Islet of Langerhans (tissue), 1 donor: ENCODE data around the gene CAPN15.
"Not testable (repeated sequence)": the region's sequence is repeated elsewhere in the genome, so short reads cannot be mapped to it uniquely, and the experiment has no call there.

Experiments used
- FAIRE-seq: peaks from one replicate; lab custom pipeline; 2011; peaks lifted over from hg19 to GRCh38; lab: Jason Lieb, UNC

CAPN15 gene

DNA sequence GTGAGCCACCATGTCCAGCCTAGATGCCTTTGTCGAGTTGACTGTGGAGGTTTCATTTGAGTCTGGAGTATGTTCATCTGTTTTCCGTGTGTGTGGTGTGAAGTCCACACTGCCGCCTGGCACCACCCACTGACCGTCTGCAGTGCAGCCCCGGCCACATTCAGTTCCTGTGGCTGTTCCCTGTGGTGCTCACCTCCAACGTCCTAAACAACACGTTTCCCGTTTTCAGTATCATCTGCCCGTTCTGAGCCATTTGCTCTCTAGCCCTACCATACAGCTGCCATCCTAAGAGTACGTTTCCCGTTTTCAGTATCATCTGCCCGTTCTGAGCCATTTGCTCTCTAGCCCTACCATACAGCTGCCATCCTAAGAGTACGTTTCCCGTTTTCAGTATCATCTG lies 20.0 kb upstream of the CAPN15 start:
- FAIRE-seq = not testable (repeated sequence)

DNA sequence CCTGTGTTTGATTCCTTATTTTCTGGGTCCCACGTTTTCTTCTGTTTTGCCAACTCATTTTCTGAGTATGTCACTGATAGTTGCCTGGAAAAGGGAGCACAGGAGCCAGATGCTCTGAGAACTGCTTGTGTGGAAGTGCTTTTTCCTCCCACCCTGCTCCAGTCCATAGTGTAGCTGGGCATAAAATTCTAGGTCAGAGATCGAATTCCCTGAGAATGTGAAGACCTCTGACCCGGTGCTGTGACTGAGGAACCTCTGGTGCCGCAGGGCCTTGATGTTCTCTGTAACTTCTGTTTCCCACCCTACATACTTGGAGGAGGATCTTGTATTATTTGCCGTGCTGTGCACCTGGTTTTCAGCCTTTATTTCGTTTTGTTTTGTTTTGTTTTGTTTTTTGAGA lies 19.5 kb upstream of the CAPN15 start:
- no peak for FAIRE-seq

DNA sequence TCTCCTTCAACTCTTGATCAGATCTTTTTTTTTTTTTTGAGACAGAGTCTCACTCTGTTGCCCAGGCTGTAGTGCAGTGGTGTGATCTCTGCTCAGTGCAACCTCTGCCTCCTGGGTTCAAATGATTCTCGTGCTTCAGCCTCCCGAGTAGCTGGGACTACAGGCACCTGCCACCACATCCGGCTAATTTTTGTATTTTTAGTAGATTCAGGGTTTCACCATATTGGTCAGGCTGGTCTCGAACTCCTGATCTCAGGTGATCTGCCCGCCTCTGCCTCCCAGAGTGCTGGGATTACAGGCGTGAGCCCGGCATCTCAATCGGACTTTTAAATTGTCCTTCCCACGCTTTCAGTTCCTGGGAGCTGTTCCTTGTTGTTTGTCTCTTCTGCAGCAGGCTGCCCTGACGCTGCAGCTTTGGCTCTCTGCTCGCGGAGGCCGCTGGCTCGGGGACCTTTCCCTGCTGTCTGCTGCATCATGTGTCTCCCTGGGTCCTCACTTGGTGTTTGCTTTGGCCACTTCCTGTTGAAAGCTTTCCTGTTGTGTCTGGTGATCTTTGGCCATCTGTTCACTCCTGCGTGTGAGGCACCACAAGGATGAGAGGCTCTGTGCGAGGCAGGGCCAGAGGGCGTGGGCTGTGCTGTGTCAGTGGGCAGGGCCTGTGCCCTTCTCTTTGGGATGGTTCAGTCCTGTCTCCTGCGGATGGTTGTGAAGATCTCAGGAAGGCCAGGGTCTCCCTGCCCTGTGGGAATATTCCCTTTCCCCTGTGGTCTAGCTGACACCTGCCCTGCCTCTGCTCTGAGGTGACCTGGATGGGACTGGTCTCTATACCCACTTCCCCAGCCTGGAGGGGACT lies 18.4 kb upstream of the CAPN15 start:
- peak; percentile 61 for FAIRE-seq

DNA sequence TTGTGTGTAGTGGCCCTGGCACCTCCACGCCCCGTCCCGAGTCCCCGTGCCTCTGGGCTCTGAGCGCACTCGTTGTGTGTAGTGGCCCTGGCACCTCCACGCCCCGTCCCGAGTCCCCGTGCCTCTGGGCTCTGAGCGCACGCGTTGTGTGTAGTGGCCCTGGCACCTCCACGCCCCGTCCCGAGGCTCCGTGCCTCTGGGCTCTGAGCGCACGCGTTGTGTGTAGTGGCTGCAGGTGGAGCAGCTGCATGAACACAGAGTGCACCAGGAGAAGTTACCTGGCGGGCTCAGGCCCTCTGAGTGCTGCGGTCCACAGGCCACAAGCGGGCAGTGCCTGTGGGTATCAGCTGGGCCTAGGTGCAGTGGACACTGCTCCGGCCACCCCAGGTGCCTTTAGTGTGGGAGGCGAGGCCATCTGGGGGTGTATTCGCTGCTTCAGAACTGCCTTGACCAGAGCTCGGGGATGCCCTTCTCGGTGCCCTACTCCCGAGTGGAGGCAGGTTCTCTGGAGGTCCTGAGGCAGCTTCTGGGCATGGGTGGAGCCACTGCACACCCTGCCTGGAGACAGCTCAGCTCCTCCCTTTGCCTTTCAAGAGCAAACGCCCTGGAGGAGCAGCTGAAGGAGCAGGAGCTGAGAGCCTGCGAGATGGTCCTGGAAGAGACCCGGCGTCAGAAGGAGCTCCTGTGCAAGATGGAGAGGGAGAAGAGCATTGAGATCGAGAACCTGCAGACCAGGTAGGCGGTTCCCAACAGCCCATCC lies 17.3 kb upstream of the CAPN15 start:
- no peak for FAIRE-seq

DNA sequence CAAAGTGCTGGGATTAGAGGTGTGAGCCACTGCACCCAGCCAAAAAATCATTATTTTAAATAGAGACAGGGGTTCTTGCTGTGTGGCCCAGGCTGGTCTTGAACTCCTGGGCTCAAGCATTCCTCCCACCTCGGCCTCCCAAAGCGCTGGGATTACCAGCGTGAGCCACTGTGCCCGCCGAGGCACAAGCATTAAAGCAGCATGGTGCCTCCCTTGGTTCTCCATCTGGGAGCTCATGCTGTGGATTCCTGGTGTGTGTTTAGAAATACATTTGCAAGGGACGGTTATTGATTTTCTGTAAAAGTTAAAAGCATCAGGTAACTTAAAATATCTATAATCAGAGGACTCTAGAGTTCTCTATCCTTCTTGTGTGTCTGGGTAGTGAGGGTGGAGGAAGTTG lies 14.7 kb upstream of the CAPN15 start:
- no peak for FAIRE-seq

DNA sequence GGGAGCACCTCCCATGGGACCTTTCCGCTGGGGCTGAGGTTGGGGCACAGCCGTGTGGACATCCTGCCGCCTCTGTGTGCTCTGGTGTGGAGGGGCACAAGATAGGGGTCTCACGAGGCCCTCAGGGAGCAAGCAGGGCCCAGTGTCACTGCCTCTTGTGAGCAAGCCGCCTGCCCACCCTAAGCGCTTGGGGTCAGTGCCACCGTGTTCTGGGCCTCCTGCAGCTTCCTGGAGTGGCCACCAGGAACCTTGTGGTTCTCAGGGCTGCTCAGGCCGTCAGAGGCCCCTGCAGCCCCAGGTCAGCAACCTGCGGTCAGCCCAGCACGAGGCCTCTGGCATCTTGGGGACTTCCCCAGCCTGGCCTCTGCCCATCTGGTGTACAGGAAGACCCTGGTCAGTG lies 13.6 kb upstream of the CAPN15 start:
- no peak for FAIRE-seq

DNA sequence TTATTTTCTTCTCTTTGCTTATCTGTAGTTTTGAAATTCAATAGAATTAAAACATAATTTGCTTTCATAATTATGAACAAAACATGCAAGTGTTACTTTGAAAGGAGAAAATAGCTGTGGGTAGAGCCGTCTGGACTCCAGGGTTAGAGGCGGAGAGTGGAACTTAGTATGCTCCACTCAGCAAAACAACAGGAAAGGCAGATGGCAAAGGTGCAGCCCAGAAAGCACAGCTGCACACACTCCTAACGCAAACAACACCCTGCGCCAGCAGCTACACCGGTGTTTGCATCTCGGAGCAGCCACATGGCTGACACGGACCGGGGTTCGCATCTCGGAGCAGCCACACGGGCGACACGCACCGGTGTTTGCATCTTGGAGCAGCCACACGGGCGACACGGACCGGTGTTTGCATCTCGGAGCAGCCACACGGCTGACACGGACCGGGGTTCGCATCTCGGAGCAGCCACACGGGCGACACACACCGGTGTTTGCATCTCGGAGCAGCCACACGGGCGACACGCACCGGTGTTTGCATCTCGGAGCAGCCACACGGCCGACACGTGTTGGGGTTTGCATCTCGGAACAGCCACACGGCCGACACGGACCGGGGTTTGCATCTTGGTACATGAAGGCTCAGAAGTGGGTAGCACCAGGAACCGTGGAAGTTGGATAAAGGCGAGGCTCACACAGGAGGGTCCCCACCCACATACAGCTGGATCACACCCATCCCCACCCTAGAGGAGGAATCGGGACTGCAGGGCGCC lies 12.2 kb upstream of the CAPN15 start:
- FAIRE-seq = peak; percentile 62

DNA sequence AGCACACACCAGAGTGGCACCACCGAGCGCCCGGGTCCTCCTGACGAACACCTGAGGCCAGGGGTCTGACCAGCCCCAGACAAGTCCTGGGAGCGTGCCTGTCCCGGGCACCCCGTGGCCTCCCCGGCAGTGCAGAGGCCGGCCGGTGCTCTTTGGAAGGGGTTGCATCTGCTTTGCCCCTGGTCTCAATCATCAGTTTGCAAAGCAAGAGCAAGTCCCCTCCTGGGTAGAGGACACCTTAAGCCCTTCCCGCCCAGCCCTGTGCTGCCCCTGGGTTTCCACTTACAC lies 11.6 kb upstream of the CAPN15 start:
- no peak for FAIRE-seq

DNA sequence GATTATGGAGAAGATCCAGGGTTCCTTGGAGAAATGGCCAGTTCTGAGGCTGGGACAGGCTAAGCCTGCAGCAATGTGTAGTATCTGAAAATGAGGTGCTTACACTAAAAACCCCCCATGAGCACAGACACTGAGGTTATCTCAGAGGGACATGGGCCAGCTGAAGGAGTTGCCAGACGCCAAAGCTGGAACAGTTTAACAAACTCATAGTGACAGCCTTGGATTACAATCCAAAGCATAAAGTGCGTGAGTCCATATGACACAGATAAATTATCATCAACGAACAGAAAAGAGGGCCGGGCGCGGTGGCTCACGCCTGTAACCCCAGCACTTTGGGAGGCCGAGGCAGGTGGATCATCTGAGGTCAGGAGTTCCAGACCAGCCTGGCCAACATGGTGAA lies 11.2 kb upstream of the CAPN15 start:
- no peak for FAIRE-seq

DNA sequence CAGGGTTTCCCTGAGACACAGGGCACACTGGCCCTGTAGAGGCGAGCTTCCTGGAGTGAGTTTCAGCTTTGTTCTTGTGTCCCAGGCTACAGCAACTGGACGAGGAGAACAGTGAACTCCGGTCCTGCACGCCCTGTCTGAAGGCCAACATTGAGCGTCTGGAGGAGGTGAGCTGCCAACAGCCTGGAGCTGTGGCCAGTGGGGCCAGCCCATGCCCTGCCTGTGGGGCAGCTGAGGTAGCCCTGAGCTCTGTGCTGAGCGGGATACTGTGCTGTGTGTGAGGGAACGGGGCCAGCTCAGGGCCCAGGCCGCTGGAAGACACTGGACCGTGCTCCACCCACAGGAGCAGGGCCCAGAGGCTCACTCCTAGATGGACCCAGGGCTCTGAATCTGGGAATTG lies 8.7 kb upstream of the CAPN15 start:
- no peak for FAIRE-seq

DNA sequence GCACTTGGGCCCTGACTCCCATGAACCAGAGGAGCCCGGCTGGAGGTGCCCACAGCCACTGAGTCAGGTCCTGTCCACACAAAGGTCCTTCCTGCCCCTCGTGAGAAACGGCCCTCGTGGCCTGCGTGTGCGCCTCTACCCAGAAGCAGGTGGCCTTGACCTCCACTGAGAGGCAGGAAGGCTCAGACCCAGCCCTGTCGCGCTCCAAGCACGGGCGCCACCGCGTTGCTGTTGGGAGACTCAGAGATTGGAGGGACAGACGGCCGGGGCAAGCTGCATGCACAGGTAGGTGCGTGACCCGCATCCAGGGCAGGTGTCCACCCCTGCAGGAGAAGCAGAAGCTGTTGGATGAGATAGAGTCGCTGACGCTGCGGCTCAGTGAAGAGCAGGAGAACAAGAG lies 8.1 kb upstream of the CAPN15 start:
- no peak for FAIRE-seq

DNA sequence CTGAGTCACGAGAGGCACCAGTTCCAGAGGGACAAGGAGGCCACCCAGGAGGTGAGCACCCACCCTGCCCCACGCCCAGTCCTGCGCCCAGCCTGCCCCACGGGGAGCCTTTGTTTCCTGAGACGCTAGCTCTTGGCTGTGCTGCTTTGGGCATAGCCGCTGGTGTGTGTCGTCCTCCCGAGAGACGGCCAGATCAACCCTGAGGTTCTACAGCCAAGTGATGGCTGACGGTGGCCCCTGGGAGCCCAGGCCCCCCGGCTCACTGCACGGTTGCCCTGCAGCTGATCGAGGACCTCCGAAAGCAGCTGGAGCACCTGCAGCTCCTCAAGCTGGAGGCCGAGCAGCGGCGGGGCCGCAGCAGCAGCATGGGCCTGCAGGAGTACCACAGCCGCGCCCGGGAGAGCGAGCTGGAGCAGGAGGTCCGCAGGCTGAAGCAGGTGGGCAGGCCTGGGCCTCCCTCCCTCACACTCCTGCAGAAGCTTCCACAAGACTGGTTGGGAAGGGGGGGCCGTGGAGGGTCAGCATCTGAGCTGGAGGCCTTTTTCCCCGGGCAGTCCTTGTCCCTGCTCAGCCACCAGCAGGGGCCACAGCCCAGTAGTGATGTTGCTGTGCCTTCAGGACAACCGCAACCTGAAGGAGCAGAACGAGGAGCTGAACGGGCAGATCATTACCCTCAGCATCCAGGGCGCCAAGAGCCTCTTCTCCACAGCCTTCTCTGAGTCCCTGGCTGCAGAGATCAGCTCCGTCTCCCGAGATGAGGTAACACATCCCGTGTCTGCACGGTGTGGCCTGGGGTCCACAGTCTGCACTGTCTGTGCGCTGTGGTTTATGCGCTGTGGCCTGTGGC lies 7.4 kb upstream of the CAPN15 start:
- no peak for FAIRE-seq

DNA sequence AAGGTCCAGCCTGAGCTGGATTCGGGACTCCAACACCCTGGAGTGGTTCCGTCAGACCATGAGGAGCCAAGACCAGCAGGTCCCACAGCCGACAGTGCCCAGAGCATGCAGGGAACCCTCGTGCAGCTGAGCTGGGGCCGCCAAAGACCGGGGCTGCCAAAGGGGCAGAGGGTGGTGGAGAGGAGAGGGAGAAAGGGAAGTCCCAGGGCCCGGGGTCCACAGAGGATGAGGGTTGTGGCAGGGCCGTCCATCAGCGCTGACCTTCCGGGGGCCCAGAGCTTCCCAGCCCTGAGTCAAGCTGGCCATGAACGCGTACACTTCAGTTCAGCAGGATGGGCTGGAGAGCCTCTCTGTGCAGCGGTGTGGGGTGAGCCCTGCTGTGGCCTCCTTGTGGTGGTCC lies 6.7 kb upstream of the CAPN15 start:
- no peak for FAIRE-seq

DNA sequence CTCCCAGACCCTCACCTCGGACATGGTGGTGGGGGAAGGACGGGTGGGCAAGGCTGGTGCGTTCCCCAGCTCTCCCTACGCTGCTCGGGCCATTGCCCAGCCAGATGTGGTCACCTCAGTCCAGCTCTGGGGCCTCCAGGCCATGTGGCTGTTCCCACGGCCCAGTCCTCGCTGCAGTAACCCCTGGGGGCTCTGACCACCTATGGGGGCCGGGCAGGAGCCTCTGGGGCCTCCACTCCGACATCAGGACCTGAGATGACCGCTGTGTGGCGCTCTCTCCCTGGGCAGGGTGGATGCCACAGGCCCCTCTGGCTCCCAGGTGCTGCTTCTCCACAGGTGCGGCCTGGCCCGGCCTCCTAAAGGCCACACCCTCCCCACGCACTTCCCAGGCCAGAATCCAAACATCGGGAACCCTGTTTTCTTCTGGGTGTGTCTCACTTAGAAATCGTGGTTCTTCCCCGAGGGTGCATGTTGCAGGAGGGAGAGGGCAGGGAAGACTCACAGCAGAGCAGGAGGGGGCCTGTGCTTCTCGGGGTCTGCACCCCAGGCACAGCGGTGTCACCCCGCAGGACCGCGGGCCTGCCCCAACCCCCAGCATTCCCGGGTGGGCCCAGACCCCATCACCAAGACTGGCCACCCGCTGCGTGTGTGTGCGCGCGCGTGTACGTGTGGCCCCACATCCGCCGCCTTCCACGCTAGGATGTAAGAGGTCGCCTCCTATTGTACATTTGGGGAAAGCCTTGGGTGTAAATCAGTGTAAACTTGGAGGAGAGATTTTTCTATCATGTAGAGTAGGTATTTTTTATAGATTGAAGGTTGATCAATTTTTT lies 5.9 kb upstream of the CAPN15 start:
- no peak for FAIRE-seq

DNA sequence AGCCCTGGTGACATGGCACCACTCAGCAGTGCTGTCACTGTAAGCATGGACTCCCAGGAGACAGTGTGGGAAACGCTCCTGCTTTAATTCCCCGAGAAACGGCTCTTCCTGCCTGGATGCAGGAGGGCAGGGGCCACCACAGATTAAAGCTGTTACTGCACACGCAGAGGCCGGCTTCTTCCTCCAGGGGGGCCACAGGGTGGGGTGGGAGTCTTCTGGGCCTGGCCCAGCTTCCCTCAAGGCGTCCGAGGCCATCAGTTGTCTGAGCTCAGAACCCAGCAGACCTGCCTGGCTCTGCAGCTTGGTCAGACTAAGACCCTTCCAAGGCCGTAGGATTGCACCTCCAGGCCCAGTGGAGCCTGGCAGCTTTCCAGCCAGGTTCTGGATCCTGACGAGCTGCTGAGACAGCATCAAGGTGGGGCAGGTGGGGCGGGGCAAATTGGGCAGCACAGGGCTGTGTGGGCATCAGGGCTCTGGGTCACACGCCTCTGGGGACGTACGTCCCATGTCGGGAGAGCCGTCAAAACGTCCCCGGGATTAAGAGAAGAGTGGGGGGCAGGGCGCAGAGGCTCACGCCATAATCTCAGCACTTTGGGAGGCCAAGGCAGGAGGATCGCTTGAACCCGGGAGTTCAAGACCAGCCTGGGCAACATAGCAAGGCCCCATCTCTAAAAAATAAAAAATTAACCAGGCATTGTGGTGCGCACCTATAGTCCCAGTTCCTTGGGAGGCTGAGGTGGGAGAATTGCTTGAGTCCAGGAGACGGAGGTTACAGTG lies 5.0 kb upstream of the CAPN15 start:
- no peak for FAIRE-seq

DNA sequence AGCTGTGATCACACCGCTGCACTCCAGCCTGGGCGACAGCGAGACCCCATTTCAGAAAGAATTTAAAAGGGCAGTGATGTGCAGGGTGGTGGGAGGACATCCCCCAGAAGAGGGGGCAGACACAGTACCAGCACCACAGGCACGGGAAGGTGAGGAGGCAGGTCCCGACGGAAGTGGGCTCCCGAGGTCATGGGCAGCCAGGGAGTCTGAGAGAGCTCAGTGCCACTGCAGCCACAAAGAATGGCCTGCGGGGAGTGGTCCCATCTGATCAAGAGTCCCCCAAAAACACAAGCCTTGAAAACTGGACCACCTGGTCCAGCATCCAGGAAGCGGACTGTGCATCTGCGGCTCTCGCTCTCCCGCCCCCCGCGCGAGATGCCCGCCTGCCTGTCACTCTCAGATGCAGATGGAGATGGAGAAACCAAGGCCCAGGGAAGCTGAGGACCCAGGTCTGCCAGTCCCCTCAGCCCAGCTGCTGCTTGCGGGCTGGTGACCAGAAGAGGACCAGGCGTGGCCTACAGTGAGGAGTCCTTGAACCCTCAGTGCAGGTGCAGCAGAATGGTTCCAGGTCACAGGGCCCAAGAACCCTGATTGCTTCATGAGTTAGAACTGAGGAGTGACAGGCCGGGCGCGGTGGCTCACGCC lies 4.3 kb upstream of the CAPN15 start:
- FAIRE-seq = no peak

DNA sequence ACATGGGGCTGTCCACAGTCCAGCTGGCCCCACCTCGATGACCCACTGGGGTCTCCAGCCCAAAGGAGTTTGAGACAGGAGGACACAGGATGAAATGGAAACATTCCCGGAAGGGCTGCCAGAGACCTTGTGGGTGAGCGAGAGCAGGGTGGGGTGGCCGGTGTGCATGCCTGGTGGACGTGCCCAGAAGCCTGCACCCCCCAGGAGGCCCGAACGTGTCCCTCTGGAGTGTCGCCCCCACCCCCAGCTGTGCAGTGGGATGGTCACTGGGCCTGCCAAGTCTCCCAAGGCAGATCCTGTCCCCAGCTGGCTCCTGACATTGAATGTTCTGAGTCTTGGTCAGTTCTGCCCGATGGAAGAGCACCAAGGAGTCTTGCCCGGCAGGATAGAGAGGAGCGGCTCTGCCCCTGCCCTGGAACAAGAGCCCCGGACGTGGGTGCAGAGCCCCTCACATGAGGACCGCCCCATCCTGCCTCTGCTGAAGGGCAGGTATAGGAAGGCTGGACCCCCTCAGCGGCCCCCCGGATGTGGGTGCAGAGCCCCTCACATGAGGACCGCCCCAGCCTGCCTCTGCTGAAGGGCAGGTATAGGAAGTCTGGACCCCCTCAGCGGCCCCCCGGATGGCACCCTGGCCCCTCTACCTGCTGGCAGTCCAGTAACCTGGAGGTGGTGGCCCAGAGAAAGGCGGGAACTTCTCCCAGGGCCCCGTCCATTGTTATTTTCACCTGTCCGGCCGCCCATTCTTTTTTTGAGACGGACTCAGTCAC lies 3.1 kb upstream of the CAPN15 start:
- no peak for FAIRE-seq

DNA sequence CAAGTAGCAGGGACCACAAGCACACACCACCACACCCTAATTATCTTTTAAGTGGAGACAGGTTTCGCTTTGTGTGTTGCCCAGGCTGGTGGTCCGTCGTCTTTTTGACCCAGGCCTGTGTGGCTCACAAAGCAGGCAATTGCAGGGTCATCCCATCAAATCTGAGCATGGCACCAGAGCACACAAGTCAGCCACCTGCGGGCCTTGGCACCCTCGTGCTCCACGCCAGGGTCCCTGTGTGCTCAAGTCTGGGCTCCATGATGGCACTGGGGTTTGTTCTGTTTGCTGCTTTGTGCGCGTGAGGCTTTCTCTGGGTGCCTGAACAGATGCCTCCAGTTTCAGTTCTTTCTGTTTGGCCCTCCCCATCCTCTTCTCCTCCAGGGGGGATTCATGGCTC lies 2.4 kb upstream of the CAPN15 start:
- FAIRE-seq = no peak

DNA sequence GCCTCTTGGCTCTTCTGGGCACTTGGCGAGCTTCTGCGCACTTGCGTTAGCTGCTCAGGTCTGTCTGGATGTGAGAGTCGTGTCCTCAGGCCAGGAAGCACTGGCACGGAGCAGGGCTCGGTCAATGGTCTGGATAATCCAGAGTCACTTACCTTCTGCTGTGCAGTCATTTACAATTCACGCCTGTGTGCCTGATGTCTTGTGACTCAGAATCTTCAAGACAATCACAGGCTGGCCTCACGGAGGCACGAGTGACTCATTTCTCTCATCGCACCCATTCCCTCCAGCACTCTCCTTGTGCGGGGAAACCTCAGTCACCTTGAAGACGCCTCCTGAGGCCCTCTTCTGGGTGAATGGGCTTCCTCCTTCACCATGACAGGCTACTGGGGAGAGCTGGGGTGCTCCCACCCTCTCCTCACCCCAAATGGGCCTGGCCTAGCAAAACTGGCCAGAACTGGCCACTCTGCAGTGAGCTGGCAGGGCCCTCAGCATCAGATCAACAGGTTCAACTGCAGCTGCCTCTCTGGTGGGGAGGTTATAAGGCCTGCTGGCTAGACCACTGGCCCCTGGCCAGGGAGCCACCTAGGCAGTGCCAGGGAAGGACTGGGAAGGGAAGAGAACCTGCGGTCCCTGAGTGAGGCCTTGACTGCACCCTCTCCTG lies 1.9 kb upstream of the CAPN15 start:
- peak; percentile 91 for FAIRE-seq
